GM12878 (cell line): Measurements from ENCODE around the gene TOPBP1. TPM values are rescaled to one million over a fixed set of nuclear protein-coding genes. Genes with fewer than 3 reads are reported as not detected.

Source experiments
- ATAC-seq: fragments of 200-7000 bp; cut with Tn5 transposase; 3 replicates; pipeline ENCODE4 v1.9.1; 2020; ENCODE audit warnings: mild to moderate bottlenecking, moderate library complexity
- BruUV-seq: library from RNA; stranded (reverse); fragments of 400-500 nt; replicated peaks from 2 replicates; lab custom pipeline; 2021; lab: Mats Ljungman, UMichigan
- CTCF ChIA-PET: fragments of 300-600 bp; sonication (Branson Sonifier 250); formaldehyde crosslinking; extraction: SDS; loops from one replicate; lab custom pipeline; 2021; ENCODE audit warnings: inconsistent platforms; lab: Yijun Ruan, JAX
- POLR2A ChIA-PET: fragments of 350-600 bp; formaldehyde crosslinking; extraction: SDS; loops from one replicate; lab custom pipeline; 2021; ENCODE audit warnings: inconsistent platforms; lab: Charles Lee
- RAD21 ChIA-PET: fragments of 300-600 bp; sonication (Branson Sonifier 250); formaldehyde crosslinking; loops from one replicate; lab custom pipeline; 2023; ENCODE audit warnings: antibody characterized with exemption; ENCODE audit not compliant: unreplicated experiment; lab: Charles Lee
- SMC1A ChIA-PET: fragments of 300-600 bp; sonication (Branson Sonifier 250); formaldehyde crosslinking; loops from one replicate; lab custom pipeline; 2023; ENCODE audit not compliant: unreplicated experiment, uncharacterized antibody; lab: Charles Lee
- DNase-seq: peaks from one replicate; pipeline ENCODE4 v3.0.0-alpha.2; 2011; ENCODE audit warnings: low read depth, low spot score
- FAIRE-seq: peaks from 3 replicates; lab custom pipeline; 2011; peaks lifted over from hg19 to GRCh38; lab: Jason Lieb, UNC
- H2AFZ ChIP-seq: 2 replicates; pipeline ENCODE4 v1.6.0; 2011; ENCODE audit warnings: low read depth, low read length, control low read depth; ENCODE audit not compliant: control insufficient read depth
- H3K27ac ChIP-seq: 2 replicates; pipeline ENCODE4 v1.5.1; 2011; ENCODE audit warnings: control low read depth; ENCODE audit not compliant: control insufficient read depth, insufficient read depth
- H3K27me3 ChIP-seq, 2 experiments: replicated peaks in 1 of 2; 2 replicates each; pipeline versions ENCODE4 v1.6.0 to v1.6.1; 2011; ENCODE audit warnings: low read length in 1 of 2; ENCODE audit not compliant: control insufficient read depth in 2 of 2, insufficient read depth in 2 of 2
- H3K36me3 ChIP-seq, 2 experiments: 2 replicates each; pipeline ENCODE4 v1.5.1; 2011; ENCODE audit warnings: low read length in 1 of 2; ENCODE audit not compliant: control insufficient read depth in 2 of 2, insufficient read depth in 2 of 2
- H3K4me1 ChIP-seq: 2 replicates; pipeline ENCODE4 v1.6.1; 2011; ENCODE audit warnings: mild to moderate bottlenecking, low read length, moderate library complexity, mixed read lengths; ENCODE audit not compliant: control insufficient read depth, insufficient read depth
- H3K4me2 ChIP-seq: 2 replicates; pipeline ENCODE4 v1.6.0; 2011; ENCODE audit warnings: control low read depth; ENCODE audit not compliant: control insufficient read depth, insufficient read depth
- H3K4me3 ChIP-seq: fragments of 200-600 bp; sonication (generic); 2 replicates; pipeline ENCODE4 v1.5.1; 2016
- H3K79me2 ChIP-seq: 2 replicates; pipeline ENCODE4 v1.6.0; 2011; ENCODE audit warnings: low read length; ENCODE audit not compliant: control insufficient read depth, insufficient read depth
- H3K9ac ChIP-seq: 2 replicates; pipeline ENCODE4 v1.8.0; 2011; ENCODE audit warnings: low read length, control low read depth, mixed read lengths; ENCODE audit not compliant: control insufficient read depth, insufficient read depth
- H3K9me3 ChIP-seq: replicated peaks from 3 replicates; pipeline ENCODE4 v1.5.1; 2011; ENCODE audit warnings: mild to moderate bottlenecking, low read length; ENCODE audit not compliant: control insufficient read depth, insufficient read depth
- H4K20me1 ChIP-seq: 2 replicates; pipeline ENCODE4 v1.6.0; 2011; ENCODE audit not compliant: control insufficient read depth, insufficient read depth
- BACH1 ChIP-seq: fragments of 450-650 bp; IDR thresholded peaks from 2 replicates; pipeline ENCODE4 v1.6.1; 2017; ENCODE audit warnings: mild to moderate bottlenecking, borderline replicate concordance
- BCL11A ChIP-seq: IDR thresholded peaks from 2 replicates; pipeline ENCODE4 v1.6.1; 2011; ENCODE audit warnings: low read depth, low read length
- DPF2 ChIP-seq: fragments of 450-650 bp; IDR thresholded peaks from 2 replicates; pipeline ENCODE4 v1.6.1; 2017; ENCODE audit warnings: mild to moderate bottlenecking
- E4F1 ChIP-seq: fragments of 450-650 bp; IDR thresholded peaks from 2 replicates; pipeline ENCODE4 v1.6.1; 2018; ENCODE audit warnings: borderline replicate concordance, mild to moderate bottlenecking; ENCODE audit not compliant: partially characterized antibody
- EGR1 ChIP-seq, 2 experiments: IDR thresholded peaks; 1 replicate in 1 of 2; 2 replicates in 1 of 2; pipeline ENCODE4 v1.6.1; 2011 to 2012; ENCODE audit warnings: low read depth in 2 of 2, low read length in 2 of 2, borderline replicate concordance in 1 of 2, mild to moderate bottlenecking in 1 of 2, moderate library complexity in 1 of 2
- ELK1 ChIP-seq: IDR thresholded peaks from 2 replicates; pipeline ENCODE4 v1.6.1; 2012; ENCODE audit warnings: low read depth, low read length, improper control_type of control experiment
- IKZF1 ChIP-seq: fragments of 450-650 bp; conservative IDR thresholded peaks from 2 replicates; pipeline ENCODE4 v1.6.1; 2017; ENCODE audit warnings: antibody characterized with exemption, mild to moderate bottlenecking
- KLF5 ChIP-seq: fragments of 450-650 bp; IDR thresholded peaks from 2 replicates; pipeline ENCODE4 v1.6.1; 2014; ENCODE audit warnings: mild to moderate bottlenecking; ENCODE audit not compliant: partially characterized antibody
- NBN ChIP-seq: fragments of 450-650 bp; IDR thresholded peaks from 2 replicates; pipeline ENCODE4 v1.6.1; 2016
- NFIC ChIP-seq: IDR thresholded peaks from 2 replicates; pipeline ENCODE4 v1.6.1; 2012; ENCODE audit warnings: low read depth, mild to moderate bottlenecking, inconsistent platforms, low read length, moderate library complexity
- POLR2AphosphoS5 ChIP-seq: IDR thresholded peaks from 2 replicates; pipeline ENCODE4 v1.6.1; 2011; ENCODE audit warnings: mild to moderate bottlenecking, low read length, inconsistent platforms
- RAD51 ChIP-seq: fragments of 450-650 bp; IDR thresholded peaks from 2 replicates; pipeline ENCODE4 v1.6.1; 2016; ENCODE audit warnings: moderate library complexity, mild to moderate bottlenecking, inconsistent platforms
- SIX5 ChIP-seq: IDR thresholded peaks from 2 replicates; pipeline ENCODE4 v1.6.1; 2011; ENCODE audit warnings: mild to moderate bottlenecking, low read depth, low read length, moderate library complexity; ENCODE audit not compliant: severe bottlenecking
- SMAD1 ChIP-seq: fragments of 450-650 bp; IDR thresholded peaks from 2 replicates; pipeline ENCODE4 v1.6.1; 2018; ENCODE audit warnings: mild to moderate bottlenecking, low read depth; ENCODE audit not compliant: partially characterized antibody
- SMAD5 ChIP-seq: IDR thresholded peaks from 2 replicates; pipeline ENCODE4 v1.6.1; 2016; ENCODE audit warnings: antibody characterized with exemption, low read depth
- TCF12 ChIP-seq: IDR thresholded peaks from 2 replicates; pipeline ENCODE4 v1.6.1; 2011; ENCODE audit warnings: low read depth, mild to moderate bottlenecking, low read length
- YY1 ChIP-seq: IDR thresholded peaks from 2 replicates; pipeline ENCODE4 v1.6.1; 2011; ENCODE audit warnings: low read depth, mild to moderate bottlenecking, low read length
- WGBS: methylation state at CpG from one replicate; pipeline ENCODE4 v1.1.6; 2016; ENCODE audit warnings: low lambda C conversion rate; ENCODE audit not compliant: insufficient replicate concordance, insufficient coverage; ENCODE audit errors: missing lambda C conversion rate; 5-methylcytosine and 5-hydroxymethylcytosine counted together
- in situ Hi-C: fragments of 300-500 bp; cut with MboI; formaldehyde crosslinking; loops from 9 replicates; pipeline ENCODE4 v1.14.3; 2018; ENCODE audit warnings: mixed read lengths
- intact Hi-C: fragments of 100-400 bp; cut with micrococcal nuclease; formaldehyde crosslinking; loops from one replicate; pipeline ENCODE4 v1.14.2; 2022; ENCODE audit not compliant: unreplicated experiment
- polyA plus RNA-seq, 11 experiments: library from polyadenylated mRNA; depleted of rRNA in 4 of 11; unstranded in 6 of 11; stranded (reverse) in 5 of 11; fragments of >200 nt; fragmentation: Nextera tagmentation in 4 of 11; fragmentation: Illumina TruSeq in 1 of 11; extraction: Ambion mirVana in 4 of 11; extraction: Trizol in 1 of 11; gene quantifications; 1 replicate in 1 of 11; 2 replicates in 10 of 11; pipeline versions ENCODE4 v1.2.1 to v1.2.3, GENCODE V29; 2011 to 2016; ENCODE audit warnings: inconsistent platforms in 2 of 11, missing spikeins in 2 of 11, low read depth in 1 of 11
- total RNA-seq, 4 experiments: library from RNA; depleted of rRNA in 3 of 4; stranded (reverse); fragments of >200 nt in 3 of 4; fragmentation: Illumina TruSeq in 1 of 4; extraction: Trizol in 1 of 4; gene quantifications; 2 replicates each; pipeline versions ENCODE4 v1.2.1 to v1.2.3, GENCODE V29; 2013 to 2021
- TF ChIP-seq, protein P1 (sequence below): IDR thresholded peaks from 2 replicates; pipeline ENCODE4 v1.6.1; 2011; ENCODE audit warnings: borderline replicate concordance, low read depth, mild to moderate bottlenecking, moderate library complexity, mixed read lengths, low read length; ENCODE audit not compliant: insufficient read depth; ENCODE audit errors: extremely low read length

TOPBP1 gene
- total and polyA plus RNA-seq, 10 of the 15 experiments (the other 5 are each of a cell fraction or from before 2014, with no cell fraction given) = 18.3 to 99.3 (median 61.5) TPM

DNA sequence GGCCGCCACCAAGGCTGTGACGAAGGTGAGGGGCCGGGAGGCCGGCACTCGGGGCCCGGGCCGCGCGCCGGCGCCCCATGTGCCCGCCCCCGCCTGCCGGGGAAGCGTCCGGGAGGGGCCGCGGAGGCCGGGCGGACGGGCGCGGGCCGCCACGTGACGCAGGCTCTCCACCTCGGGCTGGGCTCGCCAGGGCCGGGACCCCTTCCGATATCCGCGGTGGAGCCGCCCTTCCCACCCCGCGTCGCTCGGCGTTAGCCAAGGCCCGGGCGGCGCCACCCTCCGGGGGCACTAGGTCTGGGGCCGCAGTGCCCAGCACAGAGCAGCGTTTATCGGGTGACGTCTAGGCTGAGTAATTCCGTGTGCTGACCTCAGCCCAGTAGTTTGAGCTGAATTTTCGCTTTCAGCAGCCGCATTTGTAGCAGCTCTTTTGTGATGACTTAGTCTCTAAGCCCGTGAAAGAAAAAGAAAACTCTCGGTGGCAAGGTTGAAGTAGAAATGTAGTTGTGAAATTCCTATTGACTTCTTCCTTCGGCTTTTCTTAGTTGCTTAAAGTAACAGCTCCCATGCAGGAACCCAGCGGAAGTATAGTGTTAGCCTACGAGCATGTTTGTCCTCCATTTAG lies 87.4 kb downstream of the TOPBP1 start:
- intact Hi-C loops (loop anchor here (10.0 kb wide), 1 partner anchor 850 kb away; the partner anchor contains the start of gene NPHP3), in situ Hi-C loops (loop anchor here (5.0 kb wide), 2 partner anchors 87 to 127 kb away; no protein-coding TSS in a partner anchor)
- Histone ChIP-seq H3K9me3 (no peaks in the 10 kb centered on the region), H3K27ac (peak overlapping the region; percentile 95), H4K20me1 (peaks cover 4% of the 10 kb centered on the region; the same call in 1 of the 2 replicates), H3K27me3 (no peaks in the 10 kb centered on the region), H3K9ac (peak overlapping the region; percentile 96), H3K4me3 (peak overlapping the region; percentile 91), H3K36me3 (peaks cover 5 to 13% of the 10 kb centered on the region in 2 experiments; a peak in 3 of 4 replicates), H3K4me1 (peaks cover 18% of the 10 kb centered on the region), H3K4me2 (peak overlapping the region; percentile 93), H3K79me2 (peaks cover 57% of the 10 kb centered on the region), H2AFZ (no peak overlapping the region)
- DNase-seq = peak; percentile 58
- ChIA-PET CTCF (interaction anchor here (0.7 to 7.6 kb wide), 7 partner anchors 12 to 843 kb away, joined by 3 to 86 read pairs (median 4); no protein-coding TSS in a partner anchor), RAD21 (interaction anchor here (0.8 to 10.3 kb wide), 12 partner anchors 8 to 137 kb away, joined by 3 to 137 read pairs (median 5); no protein-coding TSS in a partner anchor), SMC1A (interaction anchor here (0.8 to 7.7 kb wide), 16 partner anchors 9 to 150 kb away, joined by 3 to 92 read pairs (median 6); no protein-coding TSS in a partner anchor), POLR2A (interaction anchor here (0.7 to 5.1 kb wide), 13 partner anchors 13 to 187 kb away, joined by 3 to 38 read pairs (median 3); no protein-coding TSS in a partner anchor)
- whole genome bisulfite sequencing = under 1% methylated on average over 44 of the region's 54 CpGs
- peak; percentile 61 for ATAC-seq
- BruUV-seq = no TSS peak
- peak; percentile 92 for FAIRE-seq
- TF ChIP-seq POLR2AphosphoS5 (peak; percentile 86), SIX5 (no peak), IKZF1 (peak; percentile 60), BCL11A (0 out of 2 replicates have a peak, but pooled peaks have one; percentile 48), EGR1 (IDR thresholded peaks at IDR 0.05; ENCODE audit: borderline replicate concordance in 1 of 2, low read depth in 2 of 2, low read length in 2 of 2) (peak in 1 of 2 experiments; percentile 94; a peak in 2 of 3 replicates), NBN (peak; percentile 62; the same call in 1 of the 2 replicates), RAD51 (0 out of 2 replicates have a peak, but pooled peaks have one; percentile 21), KLF5 (peak; percentile 43), SMAD5 (0 out of 2 replicates have a peak, but pooled peaks have one; percentile 7), NFIC (no peak), DPF2 (peak; percentile 90), ELK1 (0 out of 2 replicates have a peak, but pooled peaks have one; percentile 29), E4F1 (no peak), YY1 (peak; percentile 62; the same call in 1 of the 2 replicates), SMAD1 (no peak), TCF12 (0 out of 2 replicates have a peak, but pooled peaks have one; percentile 4), BACH1 (peak; percentile 86; the same call in 1 of the 2 replicates)
- TF ChIP-seq, protein P1, sequence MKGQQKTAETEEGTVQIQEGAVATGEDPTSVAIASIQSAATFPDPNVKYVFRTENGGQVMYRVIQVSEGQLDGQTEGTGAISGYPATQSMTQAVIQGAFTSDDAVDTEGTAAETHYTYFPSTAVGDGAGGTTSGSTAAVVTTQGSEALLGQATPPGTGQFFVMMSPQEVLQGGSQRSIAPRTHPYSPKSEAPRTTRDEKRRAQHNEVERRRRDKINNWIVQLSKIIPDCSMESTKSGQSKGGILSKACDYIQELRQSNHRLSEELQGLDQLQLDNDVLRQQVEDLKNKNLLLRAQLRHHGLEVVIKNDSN = peak; percentile 90
